MG63 (cell line): ENCODE measurements around the gene INO80C. TPM values are rescaled to one million over a fixed set of nuclear protein-coding genes. Genes with fewer than 3 reads are reported as not detected.

Source experiments
- DNase-seq: peaks from one replicate; pipeline ENCODE4 v3.0.0-alpha.2; 2020
- H3K27me3 ChIP-seq: fragments of 250-450 bp; sonication (Bioruptor Pico); 2 replicates; pipeline ENCODE4 v1.5.1; 2020; ENCODE audit warnings: mild to moderate bottlenecking, moderate library complexity
- H3K36me3 ChIP-seq: fragments of 250-450 bp; sonication (Bioruptor Pico); 2 replicates; pipeline ENCODE4 v1.5.1; 2020; ENCODE audit warnings: mild to moderate bottlenecking, moderate library complexity
- H3K4me3 ChIP-seq: fragments of 250-450 bp; sonication (Bioruptor Pico); 2 replicates; pipeline ENCODE4 v1.5.1; 2020; ENCODE audit warnings: mild to moderate bottlenecking, moderate library complexity
- H3K9me3 ChIP-seq: fragments of 250-450 bp; sonication (Bioruptor Pico); 2 replicates; pipeline ENCODE4 v1.5.1; 2020; ENCODE audit warnings: mild to moderate bottlenecking, moderate library complexity
- total RNA-seq: library from RNA; depleted of rRNA; stranded (reverse); fragments of >200 nt; shearing (Covaris generic); gene quantifications from 2 replicates; pipeline ENCODE4 v1.2.3, GENCODE V29; 2014; ENCODE audit warnings: low replicate concordance

The INO80C gene
- total RNA-seq, 1 experiment from 2014 or later = 14.1 TPM

GRCh38 chr18:35515460-35516130, 17.8 kb upstream of the INO80C start:
- Histone ChIP-seq H3K9me3 (no peaks in the 10 kb centered on the region), H3K27me3 (no peaks in the 10 kb centered on the region), H3K36me3 (no peaks in the 10 kb centered on the region), H3K4me3 (no peak overlapping the region)
- no peak for DNase-seq

DNA sequence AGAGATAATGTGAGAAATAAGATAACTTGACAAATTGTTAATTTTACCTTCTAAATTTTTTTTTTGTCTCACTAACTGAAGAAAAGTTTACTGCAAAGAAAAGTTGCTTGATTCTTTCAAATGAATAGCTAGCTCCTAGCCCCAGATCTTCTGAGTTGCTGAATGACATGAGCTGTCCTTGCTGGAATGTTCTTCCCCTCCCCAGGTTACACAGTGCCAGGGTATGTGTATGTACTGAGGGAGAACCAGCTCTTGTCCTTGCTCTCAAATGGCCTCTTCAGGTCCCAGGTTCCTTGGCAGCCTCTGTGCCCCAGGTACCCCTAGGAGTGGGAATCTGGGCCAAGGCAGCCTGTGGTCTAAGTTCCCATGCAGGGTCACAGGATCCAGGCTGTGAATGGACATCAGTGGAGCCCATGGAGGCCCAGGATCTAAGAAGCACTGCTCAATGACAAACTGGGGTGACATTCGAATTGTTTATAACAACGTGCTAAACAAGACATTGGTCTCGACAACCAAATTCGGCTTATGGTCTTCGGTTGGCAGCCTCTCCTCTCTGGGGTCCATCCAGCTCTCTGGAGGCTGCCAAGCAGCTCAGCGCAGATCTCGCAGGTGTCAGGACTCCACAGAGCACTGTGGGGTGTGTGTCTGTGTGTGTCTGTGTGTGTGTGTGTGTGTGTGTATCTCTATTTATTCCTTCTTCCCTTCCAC, 17.1 kb upstream of the INO80C start:
- no peaks in the 10 kb centered on the region for H3K27me3 ChIP-seq
- no peaks in the 10 kb centered on the region for H3K36me3 ChIP-seq
- no peak for DNase-seq
- no peak overlapping the region for H3K4me3 ChIP-seq
- no peaks in the 10 kb centered on the region for H3K9me3 ChIP-seq

DNA sequence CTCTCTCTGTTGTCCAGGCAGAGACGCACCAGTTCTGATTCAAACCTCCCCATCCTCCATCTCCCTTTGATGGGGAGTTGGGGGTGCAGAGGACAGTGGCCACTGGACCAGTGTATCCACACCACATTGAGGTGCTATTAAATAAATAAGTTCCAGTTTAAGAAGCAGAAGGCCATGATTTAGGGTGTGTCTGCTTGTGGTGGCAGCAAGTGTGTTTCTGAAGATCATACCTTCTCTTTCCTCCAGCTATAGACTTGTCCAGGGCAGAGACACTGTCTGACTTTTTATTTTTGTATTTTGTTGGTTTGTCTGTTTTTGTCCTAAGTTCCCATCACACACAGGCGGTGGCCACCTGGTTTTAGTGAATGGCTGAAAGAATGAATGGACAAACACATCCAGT, 16.5 kb upstream of the INO80C start:
- no peak overlapping the region for H3K4me3 ChIP-seq
- no peak for DNase-seq
- H3K9me3 ChIP-seq = no peaks in the 10 kb centered on the region
- no peaks in the 10 kb centered on the region for H3K27me3 ChIP-seq
- no peaks in the 10 kb centered on the region for H3K36me3 ChIP-seq

- no peaks in the 10 kb centered on the region for H3K9me3 ChIP-seq
- H3K27me3 ChIP-seq = no peaks in the 10 kb centered on the region
- no peak overlapping the region for H3K4me3 ChIP-seq
- peak; percentile 97 for DNase-seq
- H3K36me3 ChIP-seq = no peaks in the 10 kb centered on the region
Measured at GRCh38 chr18:35513181-35513936, 15.6 kb upstream of the INO80C start.

- no peak for DNase-seq
- Histone ChIP-seq H3K4me3 (no peak overlapping the region), H3K27me3 (no peaks in the 10 kb centered on the region), H3K36me3 (no peaks in the 10 kb centered on the region), H3K9me3 (no peaks in the 10 kb centered on the region)
Measured at GRCh38 chr18:35512761-35513160, 15.0 kb upstream of the INO80C start.

- Histone ChIP-seq H3K36me3 (no peaks in the 10 kb centered on the region), H3K4me3 (no peak overlapping the region), H3K27me3 (no peaks in the 10 kb centered on the region), H3K9me3 (no peaks in the 10 kb centered on the region)
- DNase-seq = no peak
Measured at GRCh38 chr18:35511833-35512232, 14.1 kb upstream of the INO80C start.

DNA sequence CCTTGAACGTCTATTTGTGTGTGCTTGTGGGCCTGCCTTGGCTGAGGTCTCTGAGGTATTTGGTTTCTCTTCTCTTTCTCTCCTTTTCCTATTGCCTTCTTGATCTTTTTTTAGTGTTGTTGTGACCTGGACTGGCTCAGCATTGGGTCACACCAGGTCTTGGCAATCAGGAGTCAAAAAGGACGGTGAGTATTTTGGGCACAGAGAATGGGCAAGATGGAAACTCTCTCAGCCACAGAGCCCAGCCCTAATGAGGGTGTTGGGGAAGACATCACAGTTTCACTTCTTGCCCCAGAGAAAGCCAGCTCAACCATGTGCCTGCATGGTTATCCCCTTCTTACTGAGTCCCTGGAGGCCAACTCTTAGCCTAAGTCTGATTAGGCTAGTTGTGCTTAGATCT, 13.7 kb upstream of the INO80C start:
- H3K9me3 ChIP-seq = no peaks in the 10 kb centered on the region
- DNase-seq = no peak

GRCh38 chr18:35510076-35510651, 12.4 kb upstream of the INO80C start:
- DNase-seq = no peak

More for the DNA sequence above, 13.7 kb upstream of the INO80C start:
- Histone ChIP-seq H3K36me3 (no peaks in the 10 kb centered on the region), H3K27me3 (no peaks in the 10 kb centered on the region), H3K4me3 (no peak overlapping the region)

DNA sequence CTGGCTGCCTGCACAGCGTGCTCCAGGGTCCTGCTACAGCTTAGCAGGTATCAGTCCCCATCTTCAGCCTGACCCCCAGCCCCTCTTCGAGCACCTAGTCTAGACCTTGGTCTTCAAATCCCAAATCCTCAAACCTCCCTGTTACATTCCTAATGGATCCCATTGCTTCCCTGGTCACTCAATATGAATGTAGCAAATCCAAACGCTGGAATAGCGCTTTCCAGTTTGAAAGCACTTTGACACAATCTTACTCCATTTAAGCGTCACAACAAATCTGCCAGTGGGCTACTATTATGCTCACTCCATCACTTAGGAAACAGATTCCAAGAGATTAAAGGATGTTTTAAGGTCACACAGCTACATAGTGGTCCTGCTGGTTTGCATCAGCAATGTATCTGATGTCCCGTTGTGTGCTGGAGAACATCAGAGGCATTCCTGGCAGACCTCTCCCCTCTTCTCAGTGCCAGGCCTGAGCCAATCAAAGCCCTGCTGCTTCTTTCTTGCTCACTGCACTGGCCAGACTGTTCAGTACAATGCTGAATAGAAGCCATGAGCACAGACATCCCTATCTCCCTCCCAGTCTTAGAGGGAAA, 11.1 kb upstream of the INO80C start:
- H3K36me3 ChIP-seq = no peaks in the 10 kb centered on the region
- no peaks in the 10 kb centered on the region for H3K9me3 ChIP-seq
- no peaks in the 10 kb centered on the region for H3K27me3 ChIP-seq
- DNase-seq = no peak
- no peak overlapping the region for H3K4me3 ChIP-seq

More at GRCh38 chr18:35510076-35510651, 12.4 kb upstream of the INO80C start:
- H3K27me3 ChIP-seq = no peaks in the 10 kb centered on the region
- H3K4me3 ChIP-seq = no peak overlapping the region
- H3K9me3 ChIP-seq = no peaks in the 10 kb centered on the region
- H3K36me3 ChIP-seq = no peaks in the 10 kb centered on the region

GRCh38 chr18:35508030-35508429, 10.3 kb upstream of the INO80C start:
- no peak overlapping the region for H3K4me3 ChIP-seq
- no peaks in the 10 kb centered on the region for H3K9me3 ChIP-seq
- H3K27me3 ChIP-seq = no peaks in the 10 kb centered on the region
- no peaks in the 10 kb centered on the region for H3K36me3 ChIP-seq
- DNase-seq = no peak

- DNase-seq = no peak
- H3K36me3 ChIP-seq = no peaks in the 10 kb centered on the region
- no peaks in the 10 kb centered on the region for H3K9me3 ChIP-seq
- H3K4me3 ChIP-seq = no peak overlapping the region
- H3K27me3 ChIP-seq = no peaks in the 10 kb centered on the region
Measured at GRCh38 chr18:35507623-35508022, 9.9 kb upstream of the INO80C start.

DNA sequence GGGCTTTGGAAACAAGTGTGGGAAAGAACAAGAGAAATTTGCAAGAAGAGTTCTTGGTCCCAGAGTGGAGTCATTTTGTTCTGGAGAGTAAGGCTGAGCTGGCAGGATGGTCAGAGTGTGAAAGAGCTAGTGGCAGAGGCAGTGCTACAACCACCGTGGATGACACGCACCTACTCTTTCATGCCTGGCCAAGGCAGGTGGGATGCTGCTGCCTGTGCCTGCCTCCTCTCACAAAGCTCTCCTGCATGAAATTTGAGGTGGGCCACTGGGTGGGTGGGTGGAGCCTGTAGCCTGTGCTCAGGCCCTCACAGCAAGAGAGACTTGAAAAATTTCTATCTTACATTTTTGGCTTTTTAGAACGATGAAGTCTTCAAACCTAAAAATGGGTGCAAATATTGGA, 9.4 kb upstream of the INO80C start:
- Histone ChIP-seq H3K4me3 (no peak overlapping the region), H3K9me3 (no peaks in the 10 kb centered on the region), H3K27me3 (no peaks in the 10 kb centered on the region), H3K36me3 (no peaks in the 10 kb centered on the region)
- no peak for DNase-seq

- Histone ChIP-seq H3K9me3 (no peaks in the 10 kb centered on the region), H3K36me3 (no peaks in the 10 kb centered on the region), H3K27me3 (no peaks in the 10 kb centered on the region), H3K4me3 (no peak overlapping the region)
- DNase-seq = peak; percentile 5
Measured at GRCh38 chr18:35506024-35506712, 8.4 kb upstream of the INO80C start.

GRCh38 chr18:35504996-35505395, 7.2 kb upstream of the INO80C start:
- no peak for DNase-seq
- no peaks in the 10 kb centered on the region for H3K36me3 ChIP-seq
- no peak overlapping the region for H3K4me3 ChIP-seq
- no peaks in the 10 kb centered on the region for H3K27me3 ChIP-seq
- no peaks in the 10 kb centered on the region for H3K9me3 ChIP-seq

GRCh38 chr18:35502052-35502451, 4.3 kb upstream of the INO80C start:
- no peak overlapping the region for H3K4me3 ChIP-seq
- no peaks in the 10 kb centered on the region for H3K9me3 ChIP-seq
- DNase-seq = peak; percentile 45

GRCh38 chr18:35501369-35501768, 3.6 kb upstream of the INO80C start:
- no peaks in the 10 kb centered on the region for H3K36me3 ChIP-seq
- DNase-seq = no peak
- no peak overlapping the region for H3K4me3 ChIP-seq
- H3K9me3 ChIP-seq = no peaks in the 10 kb centered on the region
- no peaks in the 10 kb centered on the region for H3K27me3 ChIP-seq

More at GRCh38 chr18:35502052-35502451, 4.3 kb upstream of the INO80C start:
- H3K27me3 ChIP-seq = no peaks in the 10 kb centered on the region
- H3K36me3 ChIP-seq = no peaks in the 10 kb centered on the region
